ENCODE data around the gene PDE10A. TPM values are rescaled to one million over a fixed set of nuclear protein-coding genes. Genes with fewer than 3 reads are reported as not detected.

Gene PDE10A
- total RNA-seq, 1 donor from 2014 or later, result 5.4 TPM

DNA sequence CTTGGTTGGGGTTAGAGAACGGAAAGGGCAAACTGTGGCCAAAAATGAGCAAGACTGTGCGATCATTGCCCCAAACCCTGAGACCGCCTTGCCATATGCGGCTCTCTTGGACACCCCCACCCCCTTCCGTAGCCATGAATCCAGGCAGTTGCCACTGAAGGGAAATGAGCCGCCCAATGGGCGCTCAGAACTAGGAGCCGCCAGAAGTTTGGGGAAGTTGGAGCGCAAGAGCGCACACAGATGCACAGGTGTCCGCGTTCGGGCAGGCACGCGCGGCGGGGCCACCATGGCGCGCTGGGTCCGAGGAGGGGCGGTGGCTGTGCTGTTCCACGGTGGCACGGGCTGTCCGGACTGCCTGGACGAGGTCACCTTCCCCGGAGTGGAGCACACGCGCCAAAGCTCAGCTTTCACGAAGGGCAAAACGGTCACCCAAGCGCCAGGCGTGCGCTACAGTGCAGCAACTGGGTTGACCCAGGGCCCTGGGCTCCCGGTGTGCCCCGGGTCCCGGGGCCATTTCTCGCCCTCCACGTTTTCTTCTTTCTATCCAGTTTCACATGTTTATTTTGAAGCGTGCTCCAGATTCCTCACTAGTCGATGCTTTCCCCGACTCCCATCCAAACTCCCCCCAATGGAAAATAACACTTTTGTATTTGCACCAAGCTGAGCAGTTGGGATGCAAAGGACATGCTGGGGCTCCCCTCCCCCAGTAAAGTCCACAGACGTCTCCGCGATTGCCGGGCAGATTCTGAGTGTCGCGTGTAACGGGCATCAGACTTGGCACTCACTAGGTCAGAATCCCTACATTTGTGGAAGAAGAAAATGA lies 906 bp upstream of the PDE10A start:
- peaks cover 13% of the 10 kb centered on the region for H3K4me1 Mint-ChIP-seq (ENCODE audit: low read depth, unreplicated experiment)
- Histone ChIP-seq H3K4me2 (ENCODE audit: low read length) (peak overlapping the region; percentile 85), H3K9ac (ENCODE audit: low read length) (peak overlapping the region; percentile 61), H3K27ac (ENCODE audit: low read depth, low read length) (no peak overlapping the region), H3K36me3 (ENCODE audit: insufficient read depth, low read length) (no peaks in the 10 kb centered on the region), H3K27me3 (ENCODE audit: insufficient read depth, low read length) (peaks cover 50% of the 10 kb centered on the region), H3K9me3 (ENCODE audit: insufficient read depth, low read depth, low read length) (no peaks in the 10 kb centered on the region), H3K4me1 (ENCODE audit: insufficient read depth, low read length) (peaks cover 13% of the 10 kb centered on the region), H3K79me2 (ENCODE audit: insufficient read depth, low read length) (peaks cover 19% of the 10 kb centered on the region), H3K4me3 (ENCODE audit: insufficient read depth, low read depth, low read length) (peak overlapping the region; percentile 63), H2AFZ (ENCODE audit: low read depth, low read length) (peak overlapping the region; percentile 78), H4K20me1 (ENCODE audit: insufficient read depth, low read length) (peaks cover 9% of the 10 kb centered on the region)
- peak; percentile 52 for TF ChIP-seq EZH2 (IDR thresholded peaks at IDR 0.05; ENCODE audit: insufficient read depth, low read length)
- TF ChIP-seq, protein P1, sequence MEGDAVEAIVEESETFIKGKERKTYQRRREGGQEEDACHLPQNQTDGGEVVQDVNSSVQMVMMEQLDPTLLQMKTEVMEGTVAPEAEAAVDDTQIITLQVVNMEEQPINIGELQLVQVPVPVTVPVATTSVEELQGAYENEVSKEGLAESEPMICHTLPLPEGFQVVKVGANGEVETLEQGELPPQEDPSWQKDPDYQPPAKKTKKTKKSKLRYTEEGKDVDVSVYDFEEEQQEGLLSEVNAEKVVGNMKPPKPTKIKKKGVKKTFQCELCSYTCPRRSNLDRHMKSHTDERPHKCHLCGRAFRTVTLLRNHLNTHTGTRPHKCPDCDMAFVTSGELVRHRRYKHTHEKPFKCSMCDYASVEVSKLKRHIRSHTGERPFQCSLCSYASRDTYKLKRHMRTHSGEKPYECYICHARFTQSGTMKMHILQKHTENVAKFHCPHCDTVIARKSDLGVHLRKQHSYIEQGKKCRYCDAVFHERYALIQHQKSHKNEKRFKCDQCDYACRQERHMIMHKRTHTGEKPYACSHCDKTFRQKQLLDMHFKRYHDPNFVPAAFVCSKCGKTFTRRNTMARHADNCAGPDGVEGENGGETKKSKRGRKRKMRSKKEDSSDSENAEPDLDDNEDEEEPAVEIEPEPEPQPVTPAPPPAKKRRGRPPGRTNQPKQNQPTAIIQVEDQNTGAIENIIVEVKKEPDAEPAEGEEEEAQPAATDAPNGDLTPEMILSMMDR (IDR thresholded peaks at IDR 0.05; ENCODE audit: insufficient read depth, low read depth, low read length), result no peak
- FAIRE-seq (no peak), DNase-seq (ENCODE audit: low read depth) (peak; percentile 16)
- H3K27me3 Mint-ChIP-seq (ENCODE audit: low read depth, unreplicated experiment), result peaks cover 41% of the 10 kb centered on the region
- H3K27ac Mint-ChIP-seq (ENCODE audit: unreplicated experiment), result no peak overlapping the region
- peak overlapping the region; percentile 79 for H3K4me3 Mint-ChIP-seq (ENCODE audit: unreplicated experiment)
- H3K9me3 Mint-ChIP-seq (ENCODE audit: unreplicated experiment), result peaks cover 3% of the 10 kb centered on the region
- H3K36me3 Mint-ChIP-seq (ENCODE audit: low read depth, unreplicated experiment), result no peaks in the 10 kb centered on the region

DNA sequence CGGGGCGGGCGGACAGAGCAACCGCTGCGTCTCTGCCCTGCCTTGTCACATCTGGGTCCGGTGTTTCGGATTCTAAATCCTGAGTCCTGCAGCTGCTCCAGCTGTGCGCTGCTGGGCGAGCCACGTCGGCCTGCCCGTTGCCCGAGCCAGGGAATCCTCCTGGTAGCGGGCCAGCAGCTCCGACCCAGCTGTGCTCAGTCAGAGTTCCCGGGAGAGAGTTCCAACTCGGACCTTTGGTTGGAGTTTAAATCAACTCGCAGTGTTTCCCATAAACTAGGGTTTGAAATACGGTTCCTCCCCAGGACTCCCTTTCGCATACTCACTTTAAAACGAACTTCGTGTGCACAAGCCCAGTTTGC lies 315 bp upstream of the PDE10A start:
- peak overlapping the region; percentile 85 for H3K4me2 ChIP-seq (ENCODE audit: low read length)
- H3K27ac ChIP-seq (ENCODE audit: low read depth, low read length), result no peak overlapping the region
- no peak overlapping the region for H3K27ac Mint-ChIP-seq (ENCODE audit: unreplicated experiment)
- peaks cover 13% of the 10 kb centered on the region for H3K4me1 ChIP-seq (ENCODE audit: insufficient read depth, low read length)
- TF ChIP-seq EZH2 (IDR thresholded peaks at IDR 0.05; ENCODE audit: insufficient read depth, low read length), result peak; percentile 31
- TF ChIP-seq, protein P1 (IDR thresholded peaks at IDR 0.05; ENCODE audit: insufficient read depth, low read depth, low read length), result no peak
- H3K36me3 Mint-ChIP-seq (ENCODE audit: low read depth, unreplicated experiment), result no peaks in the 10 kb centered on the region
- DNase-seq (ENCODE audit: low read depth) (no peak), FAIRE-seq (no peak)
- H4K20me1 ChIP-seq (ENCODE audit: insufficient read depth, low read length), result peaks cover 15% of the 10 kb centered on the region
- H3K4me1 Mint-ChIP-seq (ENCODE audit: low read depth, unreplicated experiment), result peaks cover 13% of the 10 kb centered on the region
- peak overlapping the region; percentile 79 for H3K4me3 Mint-ChIP-seq (ENCODE audit: unreplicated experiment)
- H3K79me2 ChIP-seq (ENCODE audit: insufficient read depth, low read length), result peaks cover 24% of the 10 kb centered on the region
- peaks cover 47% of the 10 kb centered on the region for H3K27me3 Mint-ChIP-seq (ENCODE audit: low read depth, unreplicated experiment)
- H3K36me3 ChIP-seq (ENCODE audit: insufficient read depth, low read length), result no peaks in the 10 kb centered on the region
- peak overlapping the region; percentile 78 for H2AFZ ChIP-seq (ENCODE audit: low read depth, low read length)
- H3K27me3 ChIP-seq (ENCODE audit: insufficient read depth, low read length), result peaks cover 50% of the 10 kb centered on the region
- no peaks in the 10 kb centered on the region for H3K9me3 ChIP-seq (ENCODE audit: insufficient read depth, low read depth, low read length)
- H3K9me3 Mint-ChIP-seq (ENCODE audit: unreplicated experiment), result peaks cover 3% of the 10 kb centered on the region
- H3K9ac ChIP-seq (ENCODE audit: low read length), result peak overlapping the region; percentile 61
- peak overlapping the region; percentile 63 for H3K4me3 ChIP-seq (ENCODE audit: insufficient read depth, low read depth, low read length)
